Stimulated activated CD4-positive, alpha-beta T cell treated with anti-CD3 and anti-CD28 coated beads, Interleukin-4, amount 100 ng/mL, for 1 hour (primary cell): Measurements from ENCODE around the gene RHOT2.
A peak's percentile ranks its signal among the peaks of the same experiment; 100 is the strongest.

ENCODE experiments used
- DNase-seq: peaks from one replicate; pipeline ENCODE4 v3.0.0-alpha.2; 2020

Gene RHOT2

DNA sequence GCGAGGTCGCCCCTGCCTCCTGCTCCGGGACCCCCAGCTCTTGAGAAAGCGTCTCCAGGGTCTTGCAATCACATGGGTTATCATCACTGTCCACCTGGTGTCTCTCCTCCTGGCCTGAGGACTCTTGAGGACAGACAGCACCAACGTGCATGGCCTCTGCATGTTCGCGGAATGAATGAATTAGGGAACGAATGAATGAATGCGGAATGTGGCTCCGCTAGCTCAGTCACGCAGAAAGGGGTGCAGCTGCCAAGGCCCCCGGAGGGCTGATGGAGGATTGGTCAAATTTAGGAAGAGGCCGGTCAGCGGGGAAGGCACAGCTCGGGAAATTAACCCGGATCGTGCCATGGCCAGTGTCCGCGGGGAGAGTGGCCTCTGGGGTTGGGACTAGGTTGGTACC, 34.4 kb downstream of the RHOT2 start:
- DNase-seq = no peak

- no peak for DNase-seq
These were observed 35.5 kb downstream of the RHOT2 start for GRCh38 chr16:703406-703805.

GRCh38 chr16:704047-704446, 36.1 kb downstream of the RHOT2 start:
- DNase-seq = no peak

GRCh38 chr16:704552-705380, 36.8 kb downstream of the RHOT2 start:
- no peak for DNase-seq

DNA sequence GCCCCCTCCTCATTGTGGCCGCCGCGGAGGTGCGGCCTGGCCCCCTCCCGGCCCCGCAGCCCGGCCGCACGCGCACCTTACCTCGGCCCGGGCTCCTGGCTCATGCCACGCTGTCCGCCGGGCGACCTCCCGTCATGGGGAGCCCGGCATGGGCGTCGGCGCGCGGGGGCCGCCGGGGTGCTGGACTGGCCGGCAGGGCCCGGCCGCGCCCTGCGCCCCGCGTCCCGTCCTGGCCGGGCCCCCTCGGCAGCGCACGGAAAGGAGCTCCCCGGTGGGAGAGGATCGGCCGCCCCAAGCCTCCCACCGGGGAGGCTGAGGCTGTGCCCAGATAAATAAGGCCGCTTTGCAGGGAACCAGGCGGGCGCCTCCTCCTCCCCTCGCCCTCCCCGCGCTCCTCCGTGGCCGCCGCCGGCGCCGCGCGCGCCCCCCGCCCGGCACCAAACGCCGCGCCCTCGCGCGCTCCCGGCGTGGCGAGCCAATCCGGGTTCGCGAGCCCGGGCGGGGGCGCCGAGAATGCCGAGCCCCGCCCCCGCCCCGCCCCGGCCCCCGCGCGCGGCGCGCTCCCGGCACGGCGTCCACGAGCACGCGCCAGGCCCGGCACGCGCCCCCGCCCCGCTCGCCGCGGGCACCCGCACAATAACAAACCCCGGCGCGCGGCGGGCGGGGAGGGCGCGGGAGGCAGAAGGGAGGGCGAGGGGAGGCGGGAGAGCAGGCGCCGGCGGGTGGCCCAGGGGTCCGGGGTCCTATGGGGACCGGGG, 37.7 kb downstream of the RHOT2 start, which contains the start of gene FBXL16:
TSS of gene FBXL16 (minus strand) at position 371 of the 758 bp plus-strand sequence. CDS start 8,396 bp downstream, outside the sequence.
- DNase-seq = no peak

DNA sequence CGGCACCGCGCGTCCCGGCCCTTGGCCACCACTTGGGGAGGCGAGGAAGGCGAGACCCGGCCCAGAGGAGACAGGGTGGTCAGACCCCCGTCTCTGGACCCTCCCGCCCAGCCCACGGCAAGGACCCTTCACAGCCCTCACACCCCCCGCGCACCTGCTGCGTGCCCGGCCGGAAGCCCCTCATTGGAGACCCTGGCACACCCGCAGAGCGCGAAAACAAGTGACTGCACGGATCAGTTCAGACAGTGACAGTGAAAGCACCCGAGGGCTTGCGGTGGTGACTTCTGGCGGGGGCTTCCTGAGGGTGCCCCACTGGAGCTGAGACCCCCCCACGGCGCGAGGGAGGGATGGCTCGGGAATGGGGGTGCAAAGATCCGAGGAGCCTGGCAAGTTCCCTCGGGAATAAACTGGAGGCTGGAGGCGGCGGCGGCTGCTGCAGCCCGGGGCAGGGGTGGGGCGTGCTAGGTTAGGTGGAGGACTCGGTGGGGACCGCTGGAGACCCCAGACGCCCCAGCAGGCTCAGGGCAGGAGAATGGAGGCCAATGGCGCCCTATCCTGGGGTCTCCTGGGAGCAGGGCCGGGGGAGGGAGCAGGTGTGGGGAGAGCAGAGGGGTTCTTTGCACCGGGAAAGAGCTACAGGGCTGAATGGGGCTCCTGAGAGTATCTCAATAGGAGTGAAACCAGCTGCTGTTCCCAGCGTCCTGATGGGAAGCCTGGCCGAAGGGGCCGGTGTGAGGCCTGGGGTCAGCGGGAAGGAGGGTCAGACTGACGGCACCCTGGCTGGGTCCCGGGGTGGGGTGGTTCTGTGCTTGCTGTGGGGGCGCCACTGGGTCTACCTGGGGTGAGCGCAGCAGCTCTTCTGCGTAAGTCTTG, 38.5 kb downstream of the RHOT2 start:
- DNase-seq = no peak

DNA sequence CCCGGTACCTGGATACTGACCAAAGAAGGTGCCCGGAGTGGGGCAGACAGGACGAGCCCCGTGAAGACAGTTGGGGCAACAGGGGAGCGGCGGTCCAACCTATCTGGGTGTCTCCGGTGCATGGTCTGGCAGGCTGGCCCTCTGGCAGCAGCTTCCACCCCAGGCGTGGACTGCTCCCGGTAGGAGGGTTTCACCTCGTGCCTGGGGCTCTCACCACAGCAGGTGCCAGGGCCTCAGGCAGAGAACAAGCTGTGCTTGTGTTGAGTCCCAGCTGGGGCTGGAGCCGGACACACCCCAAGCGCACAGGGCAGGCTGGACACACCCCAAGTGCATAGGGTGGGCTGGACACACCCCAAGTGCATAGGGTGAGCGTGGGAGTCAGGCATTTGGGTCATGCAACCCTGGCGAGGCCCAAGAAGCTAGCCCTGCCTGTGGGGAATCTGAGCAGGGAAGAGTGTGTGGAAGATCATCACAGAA, 39.2 kb downstream of the RHOT2 start:
- no peak for DNase-seq

- DNase-seq = no peak
These were observed 40.1 kb downstream of the RHOT2 start for GRCh38 chr16:708019-708418.

- no peak for DNase-seq
These were observed 41.0 kb downstream of the RHOT2 start for GRCh38 chr16:708959-709358.

GRCh38 chr16:709566-710499, 41.9 kb downstream of the RHOT2 start:
- DNase-seq = no peak

- DNase-seq = no peak
These were observed 42.7 kb downstream of the RHOT2 start for GRCh38 chr16:710500-711075.

DNA sequence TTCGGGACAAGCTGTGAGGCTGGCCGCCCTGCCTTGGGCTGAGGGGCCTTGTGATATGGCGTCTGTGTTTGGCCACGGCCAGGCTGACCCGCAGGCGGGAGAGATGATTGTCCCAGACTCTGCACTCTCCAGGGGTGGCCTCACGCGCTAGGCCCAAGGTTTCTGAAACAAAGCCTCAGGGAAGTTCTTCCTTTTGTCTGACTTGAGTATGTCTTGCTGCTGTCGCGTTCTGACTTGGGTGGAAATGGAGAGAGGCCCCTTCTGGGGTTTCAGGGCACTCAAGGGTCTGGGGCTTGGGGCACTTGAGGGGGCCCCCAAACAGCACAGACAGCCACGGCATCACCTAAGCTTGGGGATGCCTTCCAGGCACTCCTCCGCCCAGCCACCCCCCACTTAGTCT, 43.2 kb downstream of the RHOT2 start:
- DNase-seq = no peak

- DNase-seq = peak; percentile 82
These were observed 43.8 kb downstream of the RHOT2 start for GRCh38 chr16:711548-712320.

GRCh38 chr16:712740-713250, 44.9 kb downstream of the RHOT2 start:
- DNase-seq = peak; percentile 55

- DNase-seq = no peak
These were observed 46.1 kb downstream of the RHOT2 start for GRCh38 chr16:714079-714478.

GRCh38 chr16:714558-715476, 46.9 kb downstream of the RHOT2 start, which contains the start of gene METRN:
TSS of gene METRN (plus strand) at chr16:715118. CDS start at chr16:715290, 172 bp downstream.
- DNase-seq = peak; percentile 94

DNA sequence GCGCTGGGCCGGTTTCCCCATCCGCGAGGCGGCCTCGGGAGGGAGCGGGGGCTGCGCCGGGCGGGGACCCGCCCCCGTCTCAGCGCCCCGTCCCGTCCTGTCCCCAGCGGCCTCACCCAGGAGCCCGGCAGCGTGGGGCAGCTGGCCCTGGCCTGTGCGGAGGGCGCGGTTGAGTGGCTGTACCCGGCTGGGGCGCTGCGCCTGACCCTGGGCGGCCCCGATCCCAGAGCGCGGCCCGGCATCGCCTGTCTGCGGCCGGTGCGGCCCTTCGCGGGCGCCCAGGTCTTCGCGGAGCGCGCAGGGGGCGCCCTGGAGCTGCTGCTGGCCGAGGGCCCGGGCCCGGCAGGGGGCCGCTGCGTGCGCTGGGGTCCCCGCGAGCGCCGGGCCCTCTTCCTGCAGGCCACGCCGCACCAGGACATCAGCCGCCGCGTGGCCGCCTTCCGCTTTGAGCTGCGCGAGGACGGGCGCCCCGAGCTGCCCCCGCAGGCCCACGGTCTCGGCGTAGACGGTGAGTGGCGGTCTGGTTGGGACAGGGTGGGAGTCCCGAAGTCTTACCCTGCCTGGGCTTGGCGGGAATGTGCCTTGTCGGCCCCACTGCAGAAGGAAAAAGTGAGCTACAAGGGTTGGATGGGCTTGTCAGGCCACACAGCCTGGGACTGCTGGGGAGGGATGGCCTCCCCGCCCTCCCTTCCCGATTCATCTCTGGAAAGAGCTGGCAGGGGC, 47.7 kb downstream of the RHOT2 start:
- DNase-seq = no peak

- no peak for DNase-seq
These were observed 48.3 kb downstream of the RHOT2 start for GRCh38 chr16:716200-716568.
